ENCODE measurements around the gene FZD1.
A peak's percentile ranks its signal among the peaks of the same experiment; 100 is the strongest.

Gene FZD1

DNA sequence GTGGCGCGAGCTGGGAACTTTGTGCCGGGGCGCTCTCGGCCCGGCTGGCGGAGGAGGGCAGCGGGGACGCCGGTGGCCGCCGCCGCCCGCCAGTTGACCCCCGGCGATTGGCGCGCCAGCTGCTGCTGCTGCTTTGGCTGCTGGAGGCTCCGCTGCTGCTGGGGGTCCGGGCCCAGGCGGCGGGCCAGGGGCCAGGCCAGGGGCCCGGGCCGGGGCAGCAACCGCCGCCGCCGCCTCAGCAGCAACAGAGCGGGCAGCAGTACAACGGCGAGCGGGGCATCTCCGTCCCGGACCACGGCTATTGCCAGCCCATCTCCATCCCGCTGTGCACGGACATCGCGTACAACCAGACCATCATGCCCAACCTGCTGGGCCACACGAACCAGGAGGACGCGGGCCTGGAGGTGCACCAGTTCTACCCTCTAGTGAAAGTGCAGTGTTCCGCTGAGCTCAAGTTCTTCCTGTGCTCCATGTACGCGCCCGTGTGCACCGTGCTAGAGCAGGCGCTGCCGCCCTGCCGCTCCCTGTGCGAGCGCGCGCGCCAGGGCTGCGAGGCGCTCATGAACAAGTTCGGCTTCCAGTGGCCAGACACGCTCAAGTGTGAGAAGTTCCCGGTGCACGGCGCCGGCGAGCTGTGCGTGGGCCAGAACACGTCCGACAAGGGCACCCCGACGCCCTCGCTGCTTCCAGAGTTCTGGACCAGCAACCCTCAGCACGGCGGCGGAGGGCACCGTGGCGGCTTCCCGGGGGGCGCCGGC lies 870 bp downstream of the FZD1 start:
- Histone ChIP-seq H3K27me3 (no peaks in the 10 kb centered on the region), H3K27ac (peak overlapping the region; percentile 78)

GRCh38 chr7:91265693-91266066 lies 1.4 kb downstream of the FZD1 start:
- H3K27me3 ChIP-seq, result no peaks in the 10 kb centered on the region
- no peak for TF ChIP-seq Cebpa-rat (IDR thresholded peaks at IDR 0.05)
- H3K4me2 ChIP-seq, result peak overlapping the region; percentile 87
- H3K27ac ChIP-seq, result no peak overlapping the region
- peak overlapping the region; percentile 91 for H3K4me3 ChIP-seq
- H3K9ac ChIP-seq, result peak overlapping the region; percentile 87
- peaks cover 22% of the 10 kb centered on the region; the same call in 1 of the 2 replicates for H4K20me1 ChIP-seq
- peaks cover 26% of the 10 kb centered on the region for H3K4me1 ChIP-seq
- no peaks in the 10 kb centered on the region for H3K9me3 ChIP-seq
- peaks cover 10% of the 10 kb centered on the region; the same call in 1 of the 2 replicates for H3K36me3 ChIP-seq

More for the DNA sequence above, 870 bp downstream of the FZD1 start:
- Histone ChIP-seq H3K4me1 (peaks cover 26% of the 10 kb centered on the region), H3K9me3 (no peaks in the 10 kb centered on the region), H4K20me1 (peaks cover 22% of the 10 kb centered on the region; the same call in 1 of the 2 replicates), H3K36me3 (peaks cover 10% of the 10 kb centered on the region; the same call in 1 of the 2 replicates), H3K4me2 (peak overlapping the region; percentile 87), H3K9ac (peak overlapping the region; percentile 87), H3K4me3 (peak overlapping the region; percentile 91)
- TF ChIP-seq Cebpa-rat (IDR thresholded peaks at IDR 0.05), result no peak

GRCh38 chr7:91266067-91266688 lies 1.9 kb downstream of the FZD1 start:
- Histone ChIP-seq H3K4me2 (peak overlapping the region; percentile 87), H3K9ac (no peak overlapping the region), H3K36me3 (peaks cover 10% of the 10 kb centered on the region; the same call in 1 of the 2 replicates), H3K4me3 (peak overlapping the region; percentile 91), H4K20me1 (peaks cover 22% of the 10 kb centered on the region; the same call in 1 of the 2 replicates), H3K9me3 (no peaks in the 10 kb centered on the region), H3K4me1 (peaks cover 26% of the 10 kb centered on the region), H3K27ac (no peak overlapping the region), H3K27me3 (no peaks in the 10 kb centered on the region)
- no peak for TF ChIP-seq Cebpa-rat (IDR thresholded peaks at IDR 0.05)

GRCh38 chr7:91266689-91267090 lies 2.5 kb downstream of the FZD1 start:
- TF ChIP-seq Cebpa-rat (IDR thresholded peaks at IDR 0.05), result no peak

DNA sequence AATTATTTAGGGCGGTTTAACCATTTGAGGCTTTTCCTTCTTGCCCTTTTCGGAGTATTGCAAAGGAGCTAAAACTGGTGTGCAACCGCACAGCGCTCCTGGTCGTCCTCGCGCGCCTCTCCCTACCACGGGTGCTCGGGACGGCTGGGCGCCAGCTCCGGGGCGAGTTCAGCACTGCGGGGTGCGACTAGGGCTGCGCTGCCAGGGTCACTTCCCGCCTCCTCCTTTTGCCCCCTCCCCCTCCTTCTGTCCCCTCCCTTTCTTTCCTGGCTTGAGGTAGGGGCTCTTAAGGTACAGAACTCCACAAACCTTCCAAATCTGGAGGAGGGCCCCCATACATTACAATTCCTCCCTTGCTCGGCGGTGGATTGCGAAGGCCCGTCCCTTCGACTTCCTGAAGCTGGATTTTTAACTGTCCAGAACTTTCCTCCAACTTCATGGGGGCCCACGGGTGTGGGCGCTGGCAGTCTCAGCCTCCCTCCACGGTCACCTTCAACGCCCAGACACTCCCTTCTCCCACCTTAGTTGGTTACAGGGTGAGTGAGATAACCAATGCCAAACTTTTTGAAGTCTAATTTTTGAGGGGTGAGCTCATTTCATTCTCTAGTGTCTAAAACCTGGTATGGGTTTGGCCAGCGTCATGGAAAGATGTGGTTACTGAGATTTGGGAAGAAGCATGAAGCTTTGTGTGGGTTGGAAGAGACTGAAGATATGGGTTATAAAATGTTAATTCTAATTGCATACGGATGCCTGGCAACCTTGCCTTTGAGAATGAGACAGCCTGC lies 3.1 kb downstream of the FZD1 start:
- H3K36me3 ChIP-seq, result peaks cover 10% of the 10 kb centered on the region; the same call in 1 of the 2 replicates
- H4K20me1 ChIP-seq, result peaks cover 22% of the 10 kb centered on the region; the same call in 1 of the 2 replicates
- no peaks in the 10 kb centered on the region for H3K27me3 ChIP-seq
- peaks cover 26% of the 10 kb centered on the region for H3K4me1 ChIP-seq
- no peaks in the 10 kb centered on the region for H3K9me3 ChIP-seq
- no peak overlapping the region for H3K9ac ChIP-seq
- no peak overlapping the region for H3K4me3 ChIP-seq
- H3K27ac ChIP-seq, result no peak overlapping the region
- H3K4me2 ChIP-seq, result peak overlapping the region; percentile 36
- TF ChIP-seq Cebpa-rat (IDR thresholded peaks at IDR 0.05), result no peak

More at GRCh38 chr7:91266689-91267090, 2.5 kb downstream of the FZD1 start:
- Histone ChIP-seq H3K4me2 (peak overlapping the region; percentile 87), H3K27me3 (no peaks in the 10 kb centered on the region), H3K27ac (no peak overlapping the region), H3K9ac (no peak overlapping the region), H3K36me3 (peaks cover 10% of the 10 kb centered on the region; the same call in 1 of the 2 replicates), H3K9me3 (no peaks in the 10 kb centered on the region), H3K4me1 (peaks cover 26% of the 10 kb centered on the region), H3K4me3 (no peak overlapping the region), H4K20me1 (peaks cover 22% of the 10 kb centered on the region; the same call in 1 of the 2 replicates)

DNA sequence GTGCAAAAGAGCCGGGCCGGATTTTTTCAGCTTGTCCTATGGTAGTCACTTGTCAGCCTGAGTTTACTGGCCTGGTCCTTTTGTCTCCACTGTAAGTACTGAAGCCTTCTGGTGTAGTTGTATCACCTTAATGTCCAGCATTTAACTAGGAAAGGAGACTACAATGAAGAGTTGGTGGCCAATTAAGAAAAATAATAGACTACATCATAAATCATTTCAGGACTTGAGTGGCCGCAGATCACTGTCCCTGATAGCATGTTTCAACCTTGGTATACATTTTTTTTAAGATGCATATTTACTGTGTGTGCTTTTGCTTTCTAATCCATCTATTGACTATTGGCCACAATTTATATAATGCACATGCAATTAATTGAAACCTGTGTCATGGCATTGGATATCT lies 6.1 kb downstream of the FZD1 start:
- no peak overlapping the region for H3K27ac ChIP-seq
- no peak overlapping the region for H3K4me3 ChIP-seq
- H3K27me3 ChIP-seq, result no peaks in the 10 kb centered on the region
- H3K9me3 ChIP-seq, result no peaks in the 10 kb centered on the region
- TF ChIP-seq Cebpa-rat (IDR thresholded peaks at IDR 0.05), result no peak
- no peak overlapping the region for H3K4me2 ChIP-seq
- no peak overlapping the region for H3K9ac ChIP-seq
- H4K20me1 ChIP-seq, result peaks cover 22% of the 10 kb centered on the region; the same call in 1 of the 2 replicates
- peaks cover 25% of the 10 kb centered on the region for H3K4me1 ChIP-seq
- peaks cover 10% of the 10 kb centered on the region; the same call in 1 of the 2 replicates for H3K36me3 ChIP-seq

- H3K4me1 ChIP-seq, result no peaks in the 10 kb centered on the region
- TF ChIP-seq Cebpa-rat (IDR thresholded peaks at IDR 0.05), result no peak
- H3K9ac ChIP-seq, result no peak overlapping the region
- H3K4me2 ChIP-seq, result no peak overlapping the region
- no peak overlapping the region for H3K4me3 ChIP-seq
- no peaks in the 10 kb centered on the region for H3K9me3 ChIP-seq
- no peaks in the 10 kb centered on the region for H3K36me3 ChIP-seq
- no peaks in the 10 kb centered on the region for H3K27me3 ChIP-seq
- H3K27ac ChIP-seq, result no peak overlapping the region
- H4K20me1 ChIP-seq, result no peaks in the 10 kb centered on the region
These were observed 12.7 kb downstream of the FZD1 start for GRCh38 chr7:91276909-91277308.

DNA sequence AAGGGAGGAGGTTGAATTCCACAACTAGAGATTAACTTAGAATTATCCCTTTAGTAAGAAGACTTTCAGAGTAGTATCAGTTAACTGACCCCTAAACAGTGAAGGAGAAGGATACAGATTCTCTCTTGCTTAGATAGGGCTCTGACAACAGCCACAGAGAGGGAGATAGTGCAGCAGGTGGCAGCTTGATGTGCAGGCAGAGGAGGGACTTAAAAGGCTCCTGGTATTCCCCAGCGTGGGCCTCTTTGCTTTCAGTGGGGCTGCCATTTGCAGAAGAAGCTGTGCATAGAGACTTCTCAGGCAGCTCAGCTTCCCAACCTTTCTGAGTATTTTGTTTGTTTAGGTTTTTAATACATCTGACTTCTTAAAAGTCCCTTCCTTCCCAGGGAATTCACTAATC lies 16.0 kb downstream of the FZD1 start:
- H3K9ac ChIP-seq, result no peak overlapping the region
- H3K27me3 ChIP-seq, result no peaks in the 10 kb centered on the region
- H4K20me1 ChIP-seq, result no peaks in the 10 kb centered on the region
- H3K4me1 ChIP-seq, result no peaks in the 10 kb centered on the region
- no peaks in the 10 kb centered on the region for H3K9me3 ChIP-seq
- no peaks in the 10 kb centered on the region for H3K36me3 ChIP-seq
- H3K27ac ChIP-seq, result no peak overlapping the region
- no peak overlapping the region for H3K4me2 ChIP-seq
- H3K4me3 ChIP-seq, result no peak overlapping the region
- TF ChIP-seq Cebpa-rat (IDR thresholded peaks at IDR 0.05), result no peak

DNA sequence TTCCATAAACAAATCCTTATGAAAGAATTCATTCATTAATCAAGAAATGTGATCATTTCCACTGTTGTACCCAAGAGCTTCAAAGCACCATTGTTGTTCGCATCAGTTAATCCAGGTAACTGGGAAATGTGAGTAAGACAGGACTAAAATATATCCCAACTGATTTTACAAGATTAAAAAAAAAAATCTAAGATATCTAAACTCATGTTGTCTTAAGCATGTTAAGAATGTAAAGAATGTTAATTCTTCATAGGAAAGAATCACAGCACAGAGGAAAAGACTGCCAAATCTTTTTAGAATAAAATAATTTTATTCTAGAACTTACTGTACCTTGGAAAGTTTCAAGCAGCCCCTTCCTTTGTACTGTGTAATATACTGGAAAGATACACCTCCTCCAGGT lies 16.4 kb downstream of the FZD1 start:
- no peak for TF ChIP-seq Cebpa-rat (IDR thresholded peaks at IDR 0.05)
- Histone ChIP-seq H3K36me3 (no peaks in the 10 kb centered on the region), H3K9me3 (no peaks in the 10 kb centered on the region), H4K20me1 (no peaks in the 10 kb centered on the region), H3K4me1 (no peaks in the 10 kb centered on the region), H3K27me3 (no peaks in the 10 kb centered on the region), H3K9ac (no peak overlapping the region), H3K4me3 (no peak overlapping the region), H3K27ac (no peak overlapping the region), H3K4me2 (no peak overlapping the region)
